GM18907 (cell line): ENCODE data around the gene GPT2.
A peak's percentile ranks its signal among the peaks of the same experiment; 100 is the strongest.

Experiments used
- ATAC-seq: cut with Tn5 transposase; IDR thresholded peaks from one replicate; pipeline ENCODE4 v1.9.1; 2021; ENCODE audit warnings: mild to moderate bottlenecking, moderate library complexity; ENCODE audit not compliant: unreplicated experiment

Gene GPT2

DNA sequence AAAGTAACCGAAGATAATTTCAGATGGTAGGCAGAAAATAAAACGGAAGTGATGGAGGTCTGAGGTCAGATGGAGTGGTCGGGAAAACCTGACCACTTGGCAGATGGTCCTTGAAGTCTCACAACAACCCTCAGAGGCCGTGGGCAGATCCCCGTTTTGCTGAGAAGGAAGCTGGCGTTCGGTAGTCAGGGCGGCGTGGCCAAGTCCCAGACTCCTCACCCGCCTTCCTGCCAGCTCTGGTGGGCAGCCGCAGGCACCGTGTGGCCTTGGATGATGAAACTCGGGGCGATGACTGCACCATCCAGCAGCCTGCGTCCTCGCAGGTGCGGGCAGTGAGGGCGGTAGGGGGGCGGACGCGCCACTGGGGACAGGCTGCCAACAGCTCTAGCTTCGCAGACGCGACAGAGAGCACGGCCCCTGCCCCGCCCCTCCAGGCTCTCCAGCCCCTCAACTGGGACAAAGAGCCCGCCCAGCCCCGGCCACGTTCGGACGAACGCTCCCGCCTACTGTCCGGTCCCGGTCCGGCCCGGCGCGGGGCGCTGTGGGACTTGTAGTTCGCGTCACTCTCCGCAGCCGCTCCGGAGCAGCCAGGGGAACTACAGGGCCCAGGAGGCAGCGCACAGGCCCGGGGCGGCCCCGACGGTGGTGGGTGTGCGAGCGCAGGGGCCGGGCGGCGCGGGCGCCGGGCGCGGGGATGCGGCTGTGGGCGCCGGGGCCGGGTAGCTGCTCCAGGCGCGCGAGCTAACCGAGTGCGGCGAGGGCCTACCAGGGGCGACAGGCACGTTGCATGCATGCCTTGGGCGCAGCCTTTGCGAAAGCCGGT lies at the start of gene GPT2:
Gene GPT2 (plus strand): TSS at position 673 of the 823 bp plus-strand sequence. CDS start 354 bp downstream, outside the sequence.
- ATAC-seq, result peak; percentile 98

- no peak for ATAC-seq
Observed at GRCh38 chr16:46836534-46837530, 47.3 kb upstream of the GPT2 start.

DNA sequence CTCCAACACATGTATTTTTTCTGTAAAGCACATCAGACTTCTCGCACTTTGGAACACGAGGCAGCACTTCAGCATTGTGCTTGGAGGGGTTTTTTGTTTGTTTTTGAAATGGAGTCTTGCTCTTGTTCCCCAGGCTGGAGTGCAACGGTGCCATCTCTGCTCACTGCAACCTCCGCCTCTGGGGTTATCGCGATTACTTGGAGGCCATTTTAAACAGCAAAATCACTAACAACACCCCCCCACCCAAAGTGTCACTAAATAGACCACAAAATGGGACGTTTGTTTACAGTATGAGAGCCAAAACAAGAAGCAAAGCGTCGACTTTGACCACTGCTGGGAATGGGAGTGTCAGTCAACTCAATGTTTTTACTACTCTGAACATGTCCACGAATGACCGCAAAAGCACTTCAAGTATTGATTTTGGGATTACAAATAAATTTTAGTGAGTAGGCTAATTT lies 44.1 kb upstream of the GPT2 start:
- no peak for ATAC-seq

GRCh38 chr16:46842192-46842895 lies 41.8 kb upstream of the GPT2 start:
- ATAC-seq, result no peak

GRCh38 chr16:46843898-46844642 lies 40.1 kb upstream of the GPT2 start:
- no peak for ATAC-seq

DNA sequence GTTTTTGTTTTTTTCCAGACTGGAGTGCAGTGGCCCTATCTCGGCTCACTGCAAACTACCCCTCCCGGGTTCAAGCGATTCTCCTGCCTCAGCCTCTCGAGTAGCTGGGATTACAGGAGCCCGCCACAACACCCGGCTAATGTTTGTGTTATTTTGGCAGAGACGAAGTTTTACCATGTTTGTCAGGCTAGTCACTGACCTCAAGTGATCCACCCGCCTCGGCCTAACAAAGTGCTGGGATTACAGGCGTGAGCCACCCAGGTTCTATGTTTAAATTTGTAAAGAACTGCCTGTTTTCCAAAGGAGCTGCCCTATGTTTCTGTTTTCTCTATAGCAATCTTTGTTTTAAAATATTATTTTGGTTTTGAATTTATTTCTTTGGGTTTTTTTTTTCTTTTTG lies 39.4 kb upstream of the GPT2 start:
- ATAC-seq, result no peak

- ATAC-seq, result no peak
Observed at GRCh38 chr16:46845952-46846351, 38.2 kb upstream of the GPT2 start.

GRCh38 chr16:46848768-46849764 lies 35.1 kb upstream of the GPT2 start:
- ATAC-seq, result no peak

DNA sequence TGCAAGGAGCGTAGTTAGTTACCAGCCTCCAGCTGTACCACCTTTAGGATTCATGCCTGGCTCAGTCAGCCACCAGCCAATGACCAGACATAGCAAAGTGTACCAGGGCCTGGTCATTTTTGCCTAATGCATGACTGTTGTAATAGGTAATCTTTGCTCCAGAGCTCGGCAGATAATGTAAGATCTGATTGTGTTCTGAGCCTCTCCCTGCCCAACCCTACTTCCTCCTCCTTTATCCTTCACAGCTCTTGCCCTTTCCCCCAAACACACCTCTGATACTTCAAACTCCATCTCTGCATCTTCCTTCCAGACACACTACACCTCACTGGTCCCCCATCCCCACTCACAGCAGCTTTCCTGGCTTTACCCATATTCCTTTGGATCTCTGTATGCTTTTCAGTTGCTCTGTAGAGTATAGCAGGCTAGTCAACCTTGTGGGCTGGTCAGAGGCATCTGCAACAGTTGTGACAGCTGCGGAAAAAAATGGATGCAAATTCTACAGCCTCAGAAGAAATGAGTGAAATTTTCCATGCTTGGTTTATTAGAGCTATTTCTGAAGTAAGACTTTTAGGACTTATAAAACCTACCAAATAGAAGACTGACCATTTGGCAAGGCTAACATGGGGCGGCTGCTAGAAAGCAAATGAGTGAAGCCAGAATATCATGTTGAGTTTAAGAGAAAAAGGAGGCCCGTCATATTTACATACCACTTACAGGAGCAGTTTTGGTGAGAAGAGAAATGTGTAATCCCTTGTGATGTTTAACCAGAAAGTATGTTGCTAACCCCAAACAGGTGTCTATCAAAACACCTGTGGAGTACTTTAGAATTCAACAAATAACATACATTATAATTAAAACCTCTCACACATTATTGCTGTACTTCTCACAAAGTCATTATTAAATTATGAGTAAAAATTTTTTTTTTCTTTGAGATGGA lies 33.3 kb upstream of the GPT2 start:
- no peak for ATAC-seq

DNA sequence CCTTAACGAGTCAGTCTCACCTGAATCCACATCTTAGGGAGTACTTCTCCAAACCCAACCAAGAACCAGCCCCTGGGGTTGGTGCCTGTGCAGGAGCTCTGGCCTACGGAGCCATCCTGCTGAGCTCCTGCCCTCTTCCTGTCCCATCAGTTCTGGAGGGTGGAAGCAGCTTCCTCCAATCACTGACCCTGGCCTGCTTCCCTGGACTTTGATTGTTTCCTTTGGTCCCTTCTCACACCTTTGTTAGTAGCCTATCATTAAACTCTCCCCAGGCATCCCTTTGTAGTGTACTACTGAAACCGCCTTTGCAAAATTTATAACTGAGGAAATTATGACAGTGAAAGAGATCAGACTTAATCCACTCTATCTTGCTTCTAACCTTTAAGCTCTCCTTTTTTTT lies 32.0 kb upstream of the GPT2 start:
- no peak for ATAC-seq

DNA sequence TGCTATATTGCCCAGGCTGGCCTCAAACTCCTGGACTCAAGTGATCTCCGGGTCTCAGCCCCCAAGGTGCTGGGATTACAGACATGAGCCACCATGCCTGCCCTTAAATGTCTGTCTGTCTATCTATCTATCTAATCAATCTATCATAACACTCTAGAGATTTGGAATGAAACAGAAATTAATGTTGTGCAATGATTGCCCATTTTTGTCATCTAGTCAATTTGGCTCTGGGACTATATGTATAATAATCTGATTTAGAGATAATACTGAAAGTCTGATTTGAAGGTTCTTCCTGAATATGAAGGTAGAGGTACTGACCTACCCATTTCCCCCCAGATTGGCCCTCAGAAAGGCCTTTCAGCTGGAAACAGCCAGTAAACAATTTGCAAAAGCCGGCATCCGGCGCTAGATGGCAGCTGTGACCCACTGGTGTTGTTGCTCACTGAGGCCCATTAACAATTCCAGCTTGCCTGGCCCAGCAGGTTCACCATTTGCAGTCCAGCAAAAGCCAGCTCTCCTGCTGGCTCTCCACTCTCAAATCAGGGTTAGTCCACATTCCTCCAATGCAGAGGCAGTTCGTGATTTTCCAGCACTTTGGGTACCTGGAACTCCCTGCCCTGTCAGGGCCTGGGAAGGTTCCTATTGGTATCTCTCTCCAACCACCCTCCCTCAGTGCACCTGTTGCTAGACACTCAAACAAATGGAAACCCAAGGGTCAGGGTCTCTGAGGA lies 30.3 kb upstream of the GPT2 start:
- ATAC-seq, result peak; percentile 47

DNA sequence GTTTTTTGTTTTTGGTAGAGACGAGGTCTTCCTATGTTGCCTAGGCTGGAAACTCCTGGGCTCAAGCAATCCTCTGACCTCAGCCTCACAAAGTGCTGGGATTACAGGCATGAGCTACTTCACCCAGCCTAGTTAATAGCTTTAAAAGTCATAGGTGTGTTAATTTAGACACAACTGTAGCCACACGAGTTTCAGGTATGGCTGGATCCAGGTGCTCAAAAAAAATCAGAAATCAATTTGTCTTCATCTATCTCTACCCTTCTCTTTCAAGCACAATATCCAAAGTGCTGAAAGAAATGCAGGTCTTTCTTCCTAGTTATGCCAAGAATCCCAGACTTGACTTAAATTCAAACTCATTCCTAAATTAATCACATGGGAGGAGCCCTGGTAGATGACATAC lies 29.3 kb upstream of the GPT2 start:
- no peak for ATAC-seq

GRCh38 chr16:46855389-46855788 lies 28.8 kb upstream of the GPT2 start:
- no peak for ATAC-seq

- no peak for ATAC-seq
Observed at GRCh38 chr16:46857368-46857945, 26.7 kb upstream of the GPT2 start.

- no peak for ATAC-seq
Observed at GRCh38 chr16:46858151-46858550, 26.0 kb upstream of the GPT2 start.

- no peak for ATAC-seq
Observed at GRCh38 chr16:46859719-46860152, 24.4 kb upstream of the GPT2 start.
